ENCODE measurements around the gene OR51A2. TPM values are rescaled to one million over a fixed set of nuclear protein-coding genes. Genes with fewer than 3 reads are reported as not detected.

OR51A2 gene
- polyA plus RNA-seq, 12 donors: not detected

Other genes with a start within 250 kb of the OR51A2 start
- not detected for gene OR51F1, start 185.8 kb downstream of the OR51A2 start, polyA plus RNA-seq (ENCODE audit: insufficient read length in 12 of 12)
- gene OR52R1, start 151.3 kb downstream of the OR51A2 start, polyA plus RNA-seq (ENCODE audit: insufficient read length in 12 of 12): not detected
- gene OR51F2, start 134.4 kb downstream of the OR51A2 start, polyA plus RNA-seq (ENCODE audit: insufficient read length in 12 of 12): not detected
- not detected for gene OR51S1, start 106.5 kb downstream of the OR51A2 start, polyA plus RNA-seq (ENCODE audit: insufficient read length in 12 of 12)
- not detected for gene OR51T1, start 73.8 kb downstream of the OR51A2 start, polyA plus RNA-seq (ENCODE audit: insufficient read length in 12 of 12)
- not detected for gene OR51A7, start 51.9 kb downstream of the OR51A2 start, polyA plus RNA-seq (ENCODE audit: insufficient read length in 12 of 12)
- not detected for gene OR51G2, start 36.4 kb downstream of the OR51A2 start, polyA plus RNA-seq (ENCODE audit: insufficient read length in 12 of 12)
- gene OR51G1, start 31.4 kb downstream of the OR51A2 start, polyA plus RNA-seq (ENCODE audit: insufficient read length in 12 of 12): not detected
- not detected for gene OR51A4, start 8.1 kb downstream of the OR51A2 start, polyA plus RNA-seq (ENCODE audit: insufficient read length in 12 of 12)
- gene OR51L1, start 39.1 kb upstream of the OR51A2 start, polyA plus RNA-seq (ENCODE audit: insufficient read length in 12 of 12): under 1 TPM in 2 of 12 donors, not detected in 10; 0.03 TPM
- not detected for gene OR52J3, start 90.8 kb upstream of the OR51A2 start, polyA plus RNA-seq (ENCODE audit: insufficient read length in 12 of 12)
- not detected for gene OR52E2, start 103.9 kb upstream of the OR51A2 start, polyA plus RNA-seq (ENCODE audit: insufficient read length in 12 of 12)
- gene OR52E1, start 113.9 kb upstream of the OR51A2 start, polyA plus RNA-seq (ENCODE audit: insufficient read length in 12 of 12): not detected
- gene OR52A5, start 182.6 kb upstream of the OR51A2 start, polyA plus RNA-seq (ENCODE audit: insufficient read length in 12 of 12): not detected
- under 1 TPM in 6 of 12 donors, not detected in 6; 0.01 to 0.03 (median 0.02) TPM for gene OR52A1, start 199.0 kb upstream of the OR51A2 start, polyA plus RNA-seq (ENCODE audit: insufficient read length in 12 of 12)
- not detected for gene OR51V1, start 245.0 kb upstream of the OR51A2 start, polyA plus RNA-seq (ENCODE audit: insufficient read length in 12 of 12)